BE2C (cell line): Measurements from ENCODE around the gene KIAA0825.

Experiments
- DNase-seq: peaks from one replicate; pipeline ENCODE4 v3.0.0-alpha.2; 2020
- H3K27me3 ChIP-seq: fragments of 250-450 bp; sonication (Bioruptor Pico); 2 replicates; pipeline ENCODE4 v1.5.1; 2020; ENCODE audit warnings: mild to moderate bottlenecking
- H3K36me3 ChIP-seq: fragments of 250-450 bp; sonication (Bioruptor Pico); 2 replicates; pipeline ENCODE4 v1.5.1; 2020; ENCODE audit warnings: mild to moderate bottlenecking
- H3K4me1 ChIP-seq: fragments of 250-450 bp; sonication (Bioruptor Pico); 2 replicates; pipeline ENCODE4 v1.5.1; 2020
- H3K4me3 ChIP-seq: 2 replicates; pipeline ENCODE4 v1.5.1; 2011; ENCODE audit warnings: low read depth, low read length
- H3K9me3 ChIP-seq: fragments of 250-450 bp; sonication (Bioruptor Pico); 2 replicates; pipeline ENCODE4 v1.5.1; 2020
- TF ChIP-seq, protein P1 (sequence below): IDR thresholded peaks from 2 replicates; pipeline ENCODE4 v1.5.1; 2012; ENCODE audit warnings: mild to moderate bottlenecking, low read depth, low read length

The KIAA0825 gene

DNA sequence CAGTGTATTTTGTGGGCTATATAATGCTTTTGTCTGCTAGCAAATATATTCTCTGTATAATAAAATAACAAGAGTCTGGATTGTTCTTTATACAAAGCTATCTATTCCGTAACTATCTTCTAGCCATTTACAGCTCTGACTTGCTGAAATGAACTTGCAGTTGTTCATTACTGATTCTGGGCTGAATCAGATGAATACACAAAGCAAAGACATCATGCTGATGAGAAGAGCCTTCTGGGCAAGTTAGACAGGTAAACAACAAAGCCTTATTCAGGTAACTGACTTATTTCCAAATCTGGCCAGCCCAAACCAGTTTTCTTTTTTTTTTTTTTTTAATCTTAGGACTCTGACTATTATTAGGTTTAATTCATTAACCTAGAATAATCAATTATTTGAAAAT is 255.5 kb downstream of the KIAA0825 start:
- TF ChIP-seq, protein P1, sequence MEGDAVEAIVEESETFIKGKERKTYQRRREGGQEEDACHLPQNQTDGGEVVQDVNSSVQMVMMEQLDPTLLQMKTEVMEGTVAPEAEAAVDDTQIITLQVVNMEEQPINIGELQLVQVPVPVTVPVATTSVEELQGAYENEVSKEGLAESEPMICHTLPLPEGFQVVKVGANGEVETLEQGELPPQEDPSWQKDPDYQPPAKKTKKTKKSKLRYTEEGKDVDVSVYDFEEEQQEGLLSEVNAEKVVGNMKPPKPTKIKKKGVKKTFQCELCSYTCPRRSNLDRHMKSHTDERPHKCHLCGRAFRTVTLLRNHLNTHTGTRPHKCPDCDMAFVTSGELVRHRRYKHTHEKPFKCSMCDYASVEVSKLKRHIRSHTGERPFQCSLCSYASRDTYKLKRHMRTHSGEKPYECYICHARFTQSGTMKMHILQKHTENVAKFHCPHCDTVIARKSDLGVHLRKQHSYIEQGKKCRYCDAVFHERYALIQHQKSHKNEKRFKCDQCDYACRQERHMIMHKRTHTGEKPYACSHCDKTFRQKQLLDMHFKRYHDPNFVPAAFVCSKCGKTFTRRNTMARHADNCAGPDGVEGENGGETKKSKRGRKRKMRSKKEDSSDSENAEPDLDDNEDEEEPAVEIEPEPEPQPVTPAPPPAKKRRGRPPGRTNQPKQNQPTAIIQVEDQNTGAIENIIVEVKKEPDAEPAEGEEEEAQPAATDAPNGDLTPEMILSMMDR: no peak
- no peaks in the 10 kb centered on the region for H3K4me1 ChIP-seq
- no peak for DNase-seq
- no peaks in the 10 kb centered on the region for H3K27me3 ChIP-seq
- no peaks in the 10 kb centered on the region for H3K36me3 ChIP-seq
- no peak overlapping the region for H3K4me3 ChIP-seq
- no peaks in the 10 kb centered on the region for H3K9me3 ChIP-seq

DNA sequence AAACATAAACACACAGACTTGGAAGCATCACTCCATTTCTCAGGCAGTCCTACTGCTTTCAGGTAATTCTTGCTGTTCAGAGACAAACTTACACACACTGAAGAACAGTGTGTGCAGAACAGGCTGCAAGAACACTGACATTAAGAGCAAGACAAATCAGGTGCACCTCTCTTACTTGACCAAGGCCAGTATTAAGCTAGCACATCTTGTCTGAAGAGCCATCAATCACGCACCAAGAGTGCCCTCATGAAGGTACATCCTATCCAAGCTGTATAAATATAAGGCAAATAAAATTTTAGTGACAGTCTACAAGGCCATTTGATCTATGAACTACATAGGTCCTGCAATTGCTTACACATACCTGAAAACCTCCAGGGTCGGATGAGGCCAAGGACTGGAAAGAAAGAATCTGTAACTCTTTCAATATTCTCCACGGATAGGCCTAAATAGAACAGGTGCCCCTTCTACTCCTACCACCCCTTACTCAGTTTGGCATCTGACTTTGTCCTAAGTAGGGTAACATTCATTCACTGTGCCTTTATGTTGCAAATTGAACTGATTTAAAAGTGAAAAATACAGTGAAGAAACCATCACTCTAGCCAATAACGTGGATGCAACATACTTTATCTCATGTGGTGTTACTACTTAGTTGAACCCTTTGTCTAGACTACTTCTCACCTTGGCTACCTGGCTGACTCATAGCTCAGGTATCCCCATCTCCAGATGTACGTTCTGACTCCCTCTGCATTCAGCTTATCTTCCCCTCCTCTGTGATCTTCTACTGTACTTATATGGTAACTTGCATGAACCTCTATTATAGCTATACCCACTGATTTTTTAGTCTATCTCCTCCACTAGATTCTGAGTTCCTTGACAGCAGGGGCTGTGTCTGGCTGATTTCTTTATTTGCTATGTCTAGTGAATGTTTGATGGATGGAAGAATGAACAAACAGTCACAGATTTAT is 256.3 kb downstream of the KIAA0825 start:
- H3K9me3 ChIP-seq: no peaks in the 10 kb centered on the region
- no peaks in the 10 kb centered on the region for H3K36me3 ChIP-seq
- no peaks in the 10 kb centered on the region for H3K27me3 ChIP-seq
- no peak for DNase-seq
- H3K4me3 ChIP-seq: no peak overlapping the region
- TF ChIP-seq, protein P1: no peak
- no peaks in the 10 kb centered on the region for H3K4me1 ChIP-seq

DNA sequence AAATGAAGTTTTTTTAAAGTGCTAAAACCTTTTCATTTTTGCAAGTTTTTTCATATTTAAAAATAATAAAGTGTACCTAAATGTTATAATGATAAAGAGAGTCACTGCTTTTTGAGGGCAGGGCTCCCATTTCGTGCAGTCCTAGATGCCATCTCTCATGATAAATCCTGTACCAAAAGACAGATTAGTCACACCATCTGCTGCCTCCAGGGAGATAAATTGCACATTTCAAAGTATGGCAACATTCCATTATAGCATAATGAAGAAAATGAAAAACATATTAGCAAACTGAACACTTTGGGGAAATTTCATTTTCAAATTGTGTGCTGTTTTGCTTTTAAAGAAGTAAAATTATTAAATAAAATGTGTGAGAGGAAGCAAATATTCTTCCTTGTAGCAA is 257.2 kb downstream of the KIAA0825 start:
- H3K4me3 ChIP-seq: no peak overlapping the region
- TF ChIP-seq, protein P1: no peak
- H3K27me3 ChIP-seq: no peaks in the 10 kb centered on the region
- H3K4me1 ChIP-seq: no peaks in the 10 kb centered on the region
- no peaks in the 10 kb centered on the region for H3K36me3 ChIP-seq
- H3K9me3 ChIP-seq: no peaks in the 10 kb centered on the region
- no peak for DNase-seq

DNA sequence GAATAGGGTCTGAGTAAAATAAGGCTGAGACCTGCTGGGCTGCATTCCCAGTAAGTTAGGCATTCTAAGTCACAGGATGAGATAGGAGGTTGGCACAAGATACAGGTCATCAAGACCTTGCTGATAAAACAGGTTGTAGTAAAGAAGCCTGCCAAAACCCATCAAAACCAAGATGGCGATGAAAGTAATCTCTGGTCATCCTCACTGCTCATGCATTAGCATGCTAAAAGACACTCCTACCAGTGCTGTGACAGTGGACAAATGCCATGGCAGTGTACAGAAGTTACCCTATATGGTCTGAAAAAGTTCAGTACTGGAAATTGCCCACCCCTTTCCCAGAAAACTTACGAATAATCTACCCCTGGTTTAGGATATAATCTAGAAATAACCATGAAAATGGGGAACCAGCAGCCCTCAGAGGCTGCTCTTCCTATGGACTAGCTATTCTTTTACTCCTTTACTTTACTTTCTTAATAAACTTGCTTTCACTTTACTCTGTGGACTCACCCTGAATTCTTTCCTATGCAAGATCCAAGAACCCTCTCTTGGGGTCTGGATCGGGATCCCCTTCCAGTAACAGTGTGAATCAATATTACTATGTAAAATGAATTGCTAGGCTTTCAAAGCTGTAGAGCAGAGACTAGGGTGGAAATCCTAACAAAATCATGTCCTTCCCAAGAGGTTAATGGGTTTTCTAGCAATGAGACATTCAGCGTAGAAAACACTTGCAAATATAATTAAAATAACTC is 257.8 kb downstream of the KIAA0825 start:
- TF ChIP-seq, protein P1: no peak
- H3K36me3 ChIP-seq: no peaks in the 10 kb centered on the region
- H3K9me3 ChIP-seq: no peaks in the 10 kb centered on the region
- DNase-seq: no peak
- H3K4me3 ChIP-seq: no peak overlapping the region
- no peaks in the 10 kb centered on the region for H3K27me3 ChIP-seq
- no peaks in the 10 kb centered on the region for H3K4me1 ChIP-seq

DNA sequence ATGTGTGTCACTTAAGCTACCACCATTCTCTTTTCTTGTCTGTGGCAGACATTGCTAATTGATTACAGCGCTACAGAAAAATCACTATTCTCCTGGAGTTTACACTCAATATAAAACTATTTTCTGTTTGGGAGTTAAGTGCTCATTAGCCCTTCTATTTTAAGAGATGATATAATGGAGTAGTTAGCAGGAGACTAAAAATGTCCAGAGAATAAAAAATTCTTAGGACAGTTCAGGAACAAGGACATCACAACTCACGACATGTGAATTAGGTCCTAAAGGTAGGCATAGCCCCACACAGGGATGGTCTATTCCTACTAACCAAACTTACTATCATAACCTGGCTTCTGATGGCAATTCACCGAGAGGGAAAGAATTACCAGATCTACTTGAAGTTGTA is 258.5 kb downstream of the KIAA0825 start:
- Histone ChIP-seq H3K27me3 (no peaks in the 10 kb centered on the region), H3K4me3 (no peak overlapping the region), H3K9me3 (no peaks in the 10 kb centered on the region), H3K4me1 (no peaks in the 10 kb centered on the region), H3K36me3 (no peaks in the 10 kb centered on the region)
- TF ChIP-seq, protein P1: no peak
- no peak for DNase-seq
